ENCODE results near the gene EFHD1.
"Not testable (repeated sequence)": the region's sequence is repeated elsewhere in the genome, so short reads cannot be mapped to it uniquely, and the experiment has no call there.

The EFHD1 gene

GRCh38 chr2:232674491-232674890, 41.1 kb downstream of the EFHD1 start:
- no peak for DNase-seq (ENCODE audit: extremely low read depth, low read depth)
- TF ChIP-seq CTCF (IDR thresholded peaks at IDR 0.05; ENCODE audit: low read depth, low read length, missing control alignments) = no peak
- no peak overlapping the region for H3K4me3 ChIP-seq (replicated peaks; ENCODE audit: low read depth, low read length)

- DNase-seq (ENCODE audit: extremely low read depth, low read depth) = no peak
- no peak overlapping the region for H3K4me3 ChIP-seq (replicated peaks; ENCODE audit: low read depth, low read length)
- no peak for TF ChIP-seq CTCF (IDR thresholded peaks at IDR 0.05; ENCODE audit: low read depth, low read length, missing control alignments)
These were observed 42.0 kb downstream of the EFHD1 start for GRCh38 chr2:232675381-232675780.

GRCh38 chr2:232680006-232680405, 46.6 kb downstream of the EFHD1 start:
- no peak for TF ChIP-seq CTCF (IDR thresholded peaks at IDR 0.05; ENCODE audit: low read depth, low read length, missing control alignments)
- H3K4me3 ChIP-seq (replicated peaks; ENCODE audit: low read depth, low read length) = no peak overlapping the region
- DNase-seq (ENCODE audit: extremely low read depth, low read depth) = no peak

- DNase-seq (ENCODE audit: extremely low read depth, low read depth) = no peak
- no peak for TF ChIP-seq CTCF (IDR thresholded peaks at IDR 0.05; ENCODE audit: low read depth, low read length, missing control alignments)
- no peak overlapping the region for H3K4me3 ChIP-seq (replicated peaks; ENCODE audit: low read depth, low read length)
These were observed 48.1 kb downstream of the EFHD1 start for GRCh38 chr2:232681527-232681926.

GRCh38 chr2:232683368-232683767, 50.0 kb downstream of the EFHD1 start:
- TF ChIP-seq CTCF (IDR thresholded peaks at IDR 0.05; ENCODE audit: low read depth, low read length, missing control alignments) = no peak
- H3K4me3 ChIP-seq (replicated peaks; ENCODE audit: low read depth, low read length) = no peak overlapping the region
- no peak for DNase-seq (ENCODE audit: extremely low read depth, low read depth)

- H3K4me3 ChIP-seq (replicated peaks; ENCODE audit: low read depth, low read length); DNase-seq (ENCODE audit: extremely low read depth, low read depth): not testable (repeated sequence)
These were observed 52.0 kb downstream of the EFHD1 start for GRCh38 chr2:232685391-232685790.

- H3K4me3 ChIP-seq (replicated peaks; ENCODE audit: low read depth, low read length) = no peak overlapping the region
- no peak for TF ChIP-seq CTCF (IDR thresholded peaks at IDR 0.05; ENCODE audit: low read depth, low read length, missing control alignments)
- DNase-seq (ENCODE audit: extremely low read depth, low read depth) = no peak
These were observed 54.2 kb downstream of the EFHD1 start for GRCh38 chr2:232687382-232688160.

All from HFF-Myc (cell line).